Neural cell (in vitro differentiated cells): ENCODE data around the gene ZSCAN16.

Source experiments
- EZH2 ChIP-seq: fragments of 200-600, 300-800 bp; shearing (Covaris generic), sonication (generic); IDR thresholded peaks from 2 replicates; pipeline ENCODE4 v1.6.1; 2014; ENCODE audit warnings: antibody characterized with exemption, low read length, borderline replicate concordance, mild to moderate bottlenecking; ENCODE audit not compliant: insufficient read depth, poor library complexity, severe bottlenecking
- MXI1 ChIP-seq: fragments of 450-650 bp; conservative IDR thresholded peaks from 2 replicates; pipeline ENCODE4 v1.6.1; 2014; ENCODE audit warnings: antibody characterized with exemption, mild to moderate bottlenecking; ENCODE audit not compliant: poor library complexity, severe bottlenecking
- POLR2AphosphoS5 ChIP-seq: IDR thresholded peaks from 2 replicates; pipeline ENCODE4 v1.6.1; 2012
- RAD21 ChIP-seq: fragments of 450-650 bp; conservative IDR thresholded peaks from 2 replicates; pipeline ENCODE4 v1.6.1; 2014; ENCODE audit warnings: antibody characterized with exemption, mild to moderate bottlenecking, moderate library complexity
- REST ChIP-seq: IDR thresholded peaks from 2 replicates; pipeline ENCODE4 v1.6.1; 2012; ENCODE audit warnings: borderline replicate concordance
- TAF1 ChIP-seq: IDR thresholded peaks from 2 replicates; pipeline ENCODE4 v1.6.1; 2012; ENCODE audit warnings: low read depth
- TF ChIP-seq, protein P1 (sequence below): fragments of 450-650 bp; IDR thresholded peaks from 2 replicates; pipeline ENCODE4 v1.5.1; 2014; ENCODE audit warnings: antibody characterized with exemption, mild to moderate bottlenecking, moderate library complexity; ENCODE audit not compliant: poor library complexity, severe bottlenecking

- TF ChIP-seq, protein P1, sequence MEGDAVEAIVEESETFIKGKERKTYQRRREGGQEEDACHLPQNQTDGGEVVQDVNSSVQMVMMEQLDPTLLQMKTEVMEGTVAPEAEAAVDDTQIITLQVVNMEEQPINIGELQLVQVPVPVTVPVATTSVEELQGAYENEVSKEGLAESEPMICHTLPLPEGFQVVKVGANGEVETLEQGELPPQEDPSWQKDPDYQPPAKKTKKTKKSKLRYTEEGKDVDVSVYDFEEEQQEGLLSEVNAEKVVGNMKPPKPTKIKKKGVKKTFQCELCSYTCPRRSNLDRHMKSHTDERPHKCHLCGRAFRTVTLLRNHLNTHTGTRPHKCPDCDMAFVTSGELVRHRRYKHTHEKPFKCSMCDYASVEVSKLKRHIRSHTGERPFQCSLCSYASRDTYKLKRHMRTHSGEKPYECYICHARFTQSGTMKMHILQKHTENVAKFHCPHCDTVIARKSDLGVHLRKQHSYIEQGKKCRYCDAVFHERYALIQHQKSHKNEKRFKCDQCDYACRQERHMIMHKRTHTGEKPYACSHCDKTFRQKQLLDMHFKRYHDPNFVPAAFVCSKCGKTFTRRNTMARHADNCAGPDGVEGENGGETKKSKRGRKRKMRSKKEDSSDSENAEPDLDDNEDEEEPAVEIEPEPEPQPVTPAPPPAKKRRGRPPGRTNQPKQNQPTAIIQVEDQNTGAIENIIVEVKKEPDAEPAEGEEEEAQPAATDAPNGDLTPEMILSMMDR: peak; percentile 34
- TF ChIP-seq REST: peak; percentile 64
- TF ChIP-seq POLR2AphosphoS5: peak; percentile 88
- TF ChIP-seq EZH2: no peak
- TF ChIP-seq MXI1: peak; percentile 80
- peak; percentile 47 for TF ChIP-seq RAD21
- TF ChIP-seq TAF1: peak; percentile 61
These were observed 17.3 kb downstream of the ZSCAN16 start, which contains the start of gene ZKSCAN8 for GRCh38 chr6:28141500-28142329.
